A549 (cell line): Measurements from ENCODE around the gene ZNF302. TPM values are rescaled to one million over a fixed set of nuclear protein-coding genes. Genes with fewer than 3 reads are reported as not detected.
A peak's percentile ranks its signal among the peaks of the same experiment; 100 is the strongest.
"Not testable (repeated sequence)": the region's sequence is repeated elsewhere in the genome, so short reads cannot be mapped to it uniquely, and the experiment has no call there.

Source experiments
- ATAC-seq, 2 experiments: fragments of 200-7000 bp in 1 of 2; fragments of >200 bp in 1 of 2; cut with Nextera tagmentation in 1 of 2; cut with Tn5 transposase in 1 of 2; 3 replicates each; pipeline versions ENCODE4 v1.8.0 to v1.9.1; 2018 to 2020; ENCODE audit warnings: mild to moderate bottlenecking in 1 of 2, moderate library complexity in 1 of 2
- CTCF ChIA-PET: fragments of 300-600 bp; sonication (Branson Sonifier 250); formaldehyde crosslinking; extraction: SDS; loops from one replicate; lab custom pipeline; 2021; ENCODE audit warnings: antibody characterized with exemption, inconsistent platforms; lab: Yijun Ruan, JAX
- POLR2A ChIA-PET: fragments of 350-600 bp; formaldehyde crosslinking; extraction: SDS; loops from one replicate; lab custom pipeline; 2021; ENCODE audit warnings: antibody characterized with exemption, inconsistent platforms; lab: Yijun Ruan, JAX
- DNase-seq, 2 experiments: peaks; one replicate each; pipeline versions ENCODE4 v3.0.0 to v3.0.0-alpha.2; 2011 to 2016; ENCODE audit warnings: low read depth in 1 of 2, low spot score in 1 of 2
- FAIRE-seq: peaks from 2 replicates; lab custom pipeline; 2011; peaks lifted over from hg19 to GRCh38; lab: Jason Lieb, UNC
- H3K27ac ChIP-seq, 2 experiments: fragments of >200 bp; sonication (Bioruptor Twin); formaldehyde crosslinking; 3 replicates each; pipeline ENCODE4 v1.5.1; 2016 to 2017
- H3K4me1 ChIP-seq: fragments of >200 bp; sonication (Bioruptor Twin); formaldehyde crosslinking; 3 replicates; pipeline ENCODE4 v1.6.1; 2016
- H3K4me2 ChIP-seq: fragments of >200 bp; sonication (Bioruptor Twin); formaldehyde crosslinking; 3 replicates; pipeline ENCODE4 v1.6.1; 2016
- H3K4me3 ChIP-seq: fragments of >200 bp; sonication (Bioruptor Twin); formaldehyde crosslinking; 3 replicates; pipeline ENCODE4 v1.5.1; 2016
- H3K9me3 ChIP-seq: fragments of >200 bp; sonication (Bioruptor Twin); formaldehyde crosslinking; 3 replicates; pipeline ENCODE4 v1.6.1; 2016
- CEBPB ChIP-seq, 2 experiments: fragments of >200 bp in 1 of 2; sonication (Bioruptor Twin) in 1 of 2; formaldehyde crosslinking in 1 of 2; IDR thresholded peaks; 2 replicates each; pipeline ENCODE4 v1.6.1; 2012 to 2016
- CTCF ChIP-seq: fragments of >200 bp; sonication (Bioruptor Twin); formaldehyde crosslinking; IDR thresholded peaks from 3 replicates; pipeline ENCODE4 v1.5.1; 2016
- GATA3 ChIP-seq: IDR thresholded peaks from 2 replicates; pipeline ENCODE4 v1.6.1; 2012; ENCODE audit warnings: borderline replicate concordance
- HOXA7 ChIP-seq: fragments of 250-450 bp; sonication (Bioruptor Pico); IDR thresholded peaks from 2 replicates; pipeline ENCODE4 v1.5.0; 2020; ENCODE audit warnings: mild to moderate bottlenecking, moderate library complexity
- JUNB ChIP-seq: fragments of >200 bp; sonication (Bioruptor Twin); formaldehyde crosslinking; IDR thresholded peaks from 2 replicates; pipeline ENCODE4 v1.6.1; 2016
- NFE2L2 ChIP-seq: fragments of 150-350 bp; conservative IDR thresholded peaks from 2 replicates; pipeline ENCODE4 v1.6.1; 2014; ENCODE audit warnings: low read length
- NPAS2 ChIP-seq: fragments of 250-450 bp; sonication (Bioruptor Pico); IDR thresholded peaks from 2 replicates; pipeline ENCODE4 v1.8.0; 2022; ENCODE audit warnings: mild to moderate bottlenecking, moderate library complexity, borderline replicate concordance
- RCOR1 ChIP-seq: fragments of 150-350 bp; IDR thresholded peaks from 2 replicates; pipeline ENCODE4 v1.6.1; 2014; ENCODE audit warnings: antibody characterized with exemption, low read length, low read depth
- TFCP2L1 ChIP-seq: fragments of 250-450 bp; sonication (Bioruptor Pico); IDR thresholded peaks from 2 replicates; pipeline ENCODE4 v1.5.0; 2021; ENCODE audit warnings: mild to moderate bottlenecking
- WGBS: methylation state at CpG from one replicate; pipeline ENCODE4 v1.1.6; 2017; ENCODE audit errors: missing lambda C conversion rate; 5-methylcytosine and 5-hydroxymethylcytosine counted together
- polyA plus RNA-seq, 4 experiments: library from polyadenylated mRNA; depleted of rRNA in 3 of 4; stranded (reverse); fragments of >200 nt; fragmentation: RNase III in 1 of 4; extraction: RNeasy Plus Mini Kit Qiagen cat#74134 plus additional on column Dnase treatment in 1 of 4; gene quantifications; 2 replicates in 3 of 4; 3 replicates in 1 of 4; pipeline ENCODE4 v1.2.3, GENCODE V29; 2011 to 2017
- TF ChIP-seq, protein P1 (sequence below): fragments of 200-600 bp; sonication (generic); IDR thresholded peaks from 2 replicates; pipeline ENCODE4 v1.6.1; 2016; ENCODE audit warnings: antibody characterized with exemption, mild to moderate bottlenecking, moderate library complexity
- TF ChIP-seq, protein P2 (sequence below): fragments of >200 bp; sonication (Bioruptor Twin); formaldehyde crosslinking; IDR thresholded peaks from 3 replicates; pipeline ENCODE4 v1.6.1; 2016
- TF ChIP-seq, protein P3 (sequence below): IDR thresholded peaks from 2 replicates; pipeline ENCODE4 v1.6.1; 2012; ENCODE audit warnings: low read depth, borderline replicate concordance
- TF ChIP-seq, protein P4 (sequence below): IDR thresholded peaks from 2 replicates; pipeline ENCODE4 v1.6.1; 2012
- TF ChIP-seq, protein P5 (sequence below): fragments of >200 bp; sonication (Bioruptor Twin); formaldehyde crosslinking; IDR thresholded peaks from 2 replicates; pipeline ENCODE4 v1.6.1; 2016

Gene ZNF302
- polyA plus RNA-seq, 2 of the 4 experiments (the other 2 are of a cell fraction), result 26.2 to 56.3 TPM

DNA sequence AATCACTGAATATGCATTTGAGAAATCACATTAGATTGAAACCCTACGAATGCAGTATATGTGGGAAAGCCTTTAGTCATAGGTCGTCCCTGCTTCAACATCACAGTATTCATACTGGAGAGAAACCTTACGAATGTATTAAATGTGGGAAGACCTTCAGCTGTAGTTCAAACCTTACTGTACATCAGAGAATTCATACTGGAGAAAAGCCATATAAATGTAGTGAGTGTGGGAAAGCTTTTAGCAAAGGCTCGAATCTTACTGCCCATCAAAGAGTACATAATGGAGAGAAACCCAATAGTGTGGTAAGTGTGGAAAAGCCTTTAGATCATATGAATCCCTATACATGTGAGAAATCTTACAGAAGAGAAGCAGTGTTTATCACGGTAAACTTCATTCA lies 7.8 kb downstream of the ZNF302 start:
- H3K9me3 ChIP-seq, result peaks cover 100% of the 10 kb centered on the region
- WGBS, result 90% methylated on average over 5 of the region's 5 CpGs
- H3K4me3 ChIP-seq, H3K4me2 ChIP-seq, ATAC-seq, H3K4me1 ChIP-seq, DNase-seq, H3K27ac ChIP-seq, CTCF ChIA-PET, POLR2A ChIA-PET: not testable (repeated sequence)
- TF ChIP-seq GATA3, result 0 out of 2 replicates have a peak, but pooled peaks have one; percentile 17
- TF ChIP-seq, protein P1, sequence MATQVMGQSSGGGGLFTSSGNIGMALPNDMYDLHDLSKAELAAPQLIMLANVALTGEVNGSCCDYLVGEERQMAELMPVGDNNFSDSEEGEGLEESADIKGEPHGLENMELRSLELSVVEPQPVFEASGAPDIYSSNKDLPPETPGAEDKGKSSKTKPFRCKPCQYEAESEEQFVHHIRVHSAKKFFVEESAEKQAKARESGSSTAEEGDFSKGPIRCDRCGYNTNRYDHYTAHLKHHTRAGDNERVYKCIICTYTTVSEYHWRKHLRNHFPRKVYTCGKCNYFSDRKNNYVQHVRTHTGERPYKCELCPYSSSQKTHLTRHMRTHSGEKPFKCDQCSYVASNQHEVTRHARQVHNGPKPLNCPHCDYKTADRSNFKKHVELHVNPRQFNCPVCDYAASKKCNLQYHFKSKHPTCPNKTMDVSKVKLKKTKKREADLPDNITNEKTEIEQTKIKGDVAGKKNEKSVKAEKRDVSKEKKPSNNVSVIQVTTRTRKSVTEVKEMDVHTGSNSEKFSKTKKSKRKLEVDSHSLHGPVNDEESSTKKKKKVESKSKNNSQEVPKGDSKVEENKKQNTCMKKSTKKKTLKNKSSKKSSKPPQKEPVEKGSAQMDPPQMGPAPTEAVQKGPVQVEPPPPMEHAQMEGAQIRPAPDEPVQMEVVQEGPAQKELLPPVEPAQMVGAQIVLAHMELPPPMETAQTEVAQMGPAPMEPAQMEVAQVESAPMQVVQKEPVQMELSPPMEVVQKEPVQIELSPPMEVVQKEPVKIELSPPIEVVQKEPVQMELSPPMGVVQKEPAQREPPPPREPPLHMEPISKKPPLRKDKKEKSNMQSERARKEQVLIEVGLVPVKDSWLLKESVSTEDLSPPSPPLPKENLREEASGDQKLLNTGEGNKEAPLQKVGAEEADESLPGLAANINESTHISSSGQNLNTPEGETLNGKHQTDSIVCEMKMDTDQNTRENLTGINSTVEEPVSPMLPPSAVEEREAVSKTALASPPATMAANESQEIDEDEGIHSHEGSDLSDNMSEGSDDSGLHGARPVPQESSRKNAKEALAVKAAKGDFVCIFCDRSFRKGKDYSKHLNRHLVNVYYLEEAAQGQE, result peak; percentile 32; the same call in 1 of the 2 replicates
- FAIRE-seq, result peak; percentile 99

DNA sequence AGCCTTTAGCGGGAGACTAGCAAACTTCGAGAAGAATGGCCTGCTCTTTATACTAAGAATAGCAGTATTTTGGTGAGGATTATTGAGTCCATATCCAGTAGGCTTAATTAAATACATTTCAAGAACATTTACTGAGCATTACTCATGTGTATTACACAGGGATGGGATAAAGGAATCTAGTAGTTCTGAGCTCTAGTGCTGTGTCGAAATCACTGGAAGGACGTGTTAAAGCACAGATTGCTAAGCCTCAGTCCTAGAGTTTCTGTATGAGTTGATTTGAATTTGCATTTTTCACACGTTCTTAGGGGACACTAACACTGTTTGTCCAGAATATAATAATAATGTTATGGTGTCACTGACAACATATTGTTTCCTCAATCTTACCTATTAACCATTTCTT lies 9.0 kb downstream of the ZNF302 start:
- peak; percentile 88 for FAIRE-seq
- ChIA-PET CTCF (interaction anchor here (0.9 to 1.8 kb wide), 2 partner anchors 25 to 26 kb away, joined by 3 to 6 read pairs; no protein-coding TSS in a partner anchor), POLR2A (interaction anchor here (1.1 kb wide), 1 partner anchor 9 kb away, joined by 5 read pairs; the partner anchor contains the start of genes SCGB2B2 and ZNF302)
- DNase-seq, result no peak
- 60% methylated on average over 5 of the region's 5 CpGs for WGBS
- no peak for TF ChIP-seq CTCF
- TF ChIP-seq, protein P2, sequence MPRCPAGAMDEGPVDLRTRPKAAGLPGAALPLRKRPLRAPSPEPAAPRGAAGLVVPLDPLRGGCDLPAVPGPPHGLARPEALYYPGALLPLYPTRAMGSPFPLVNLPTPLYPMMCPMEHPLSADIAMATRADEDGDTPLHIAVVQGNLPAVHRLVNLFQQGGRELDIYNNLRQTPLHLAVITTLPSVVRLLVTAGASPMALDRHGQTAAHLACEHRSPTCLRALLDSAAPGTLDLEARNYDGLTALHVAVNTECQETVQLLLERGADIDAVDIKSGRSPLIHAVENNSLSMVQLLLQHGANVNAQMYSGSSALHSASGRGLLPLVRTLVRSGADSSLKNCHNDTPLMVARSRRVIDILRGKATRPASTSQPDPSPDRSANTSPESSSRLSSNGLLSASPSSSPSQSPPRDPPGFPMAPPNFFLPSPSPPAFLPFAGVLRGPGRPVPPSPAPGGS, result no peak
- TF ChIP-seq, protein P3, sequence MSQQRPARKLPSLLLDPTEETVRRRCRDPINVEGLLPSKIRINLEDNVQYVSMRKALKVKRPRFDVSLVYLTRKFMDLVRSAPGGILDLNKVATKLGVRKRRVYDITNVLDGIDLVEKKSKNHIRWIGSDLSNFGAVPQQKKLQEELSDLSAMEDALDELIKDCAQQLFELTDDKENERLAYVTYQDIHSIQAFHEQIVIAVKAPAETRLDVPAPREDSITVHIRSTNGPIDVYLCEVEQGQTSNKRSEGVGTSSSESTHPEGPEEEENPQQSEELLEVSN, result 0 out of 2 replicates have a peak, but pooled peaks have one; percentile 3
- peak; percentile 82 for TF ChIP-seq HOXA7
- TF ChIP-seq TFCP2L1, result 0 out of 2 replicates have a peak, but pooled peaks have one; percentile 37
- 0 out of 4 replicates have a peak, but pooled peaks of 1 of the 2 experiments have one; percentile 6 for TF ChIP-seq CEBPB (IDR thresholded peaks at IDR 0.05)
- ATAC-seq, result no peak
- Histone ChIP-seq H3K4me1 (no peaks in the 10 kb centered on the region), H3K9me3 (peaks cover 100% of the 10 kb centered on the region), H3K4me3 (no peak overlapping the region), H3K4me2 (no peak overlapping the region), H3K27ac (no peak overlapping the region)

DNA sequence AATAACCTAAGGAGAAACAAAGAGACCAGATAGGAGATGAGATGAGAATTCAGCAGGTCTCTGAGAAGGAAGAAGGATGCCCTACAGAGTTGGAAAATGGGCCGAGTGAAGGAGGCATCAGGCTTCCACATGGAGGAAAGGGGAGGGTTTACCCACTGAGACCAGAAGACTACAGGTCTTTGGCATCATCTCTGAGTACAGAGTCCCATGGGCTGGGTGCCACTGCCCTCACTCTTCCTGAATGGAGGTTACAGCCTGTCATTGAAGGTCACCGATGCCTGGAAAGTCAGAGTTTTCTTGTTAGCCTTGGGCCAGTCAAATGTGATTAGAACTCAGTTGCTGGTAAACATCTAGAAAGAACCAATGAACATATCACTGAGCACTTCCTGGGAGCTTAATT lies 9.9 kb downstream of the ZNF302 start:
- ChIA-PET CTCF (interaction anchor here (0.9 to 1.8 kb wide), 2 partner anchors 25 to 26 kb away, joined by 3 to 6 read pairs; no protein-coding TSS in a partner anchor), POLR2A (no interaction called here)
- ATAC-seq, result peak in 1 of 2 experiments; percentile 46; a peak in 3 of 6 replicates
- Histone ChIP-seq H3K4me1 (no peaks in the 10 kb centered on the region), H3K4me2 (no peak overlapping the region), H3K27ac (no peak overlapping the region), H3K9me3 (peaks cover 100% of the 10 kb centered on the region), H3K4me3 (no peak overlapping the region)
- 53% methylated on average over 2 of the region's 2 CpGs for WGBS
- peak; percentile 54 for FAIRE-seq
- DNase-seq, result no peak
- TF ChIP-seq NFE2L2 (no peak), JUNB (no peak), RCOR1 (no peak), NPAS2 (no peak), GATA3 (peak; percentile 22; the same call in 1 of the 2 replicates), HOXA7 (no peak)
- TF ChIP-seq, protein P4, sequence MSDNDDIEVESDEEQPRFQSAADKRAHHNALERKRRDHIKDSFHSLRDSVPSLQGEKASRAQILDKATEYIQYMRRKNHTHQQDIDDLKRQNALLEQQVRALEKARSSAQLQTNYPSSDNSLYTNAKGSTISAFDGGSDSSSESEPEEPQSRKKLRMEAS, result no peak
- TF ChIP-seq, protein P5, sequence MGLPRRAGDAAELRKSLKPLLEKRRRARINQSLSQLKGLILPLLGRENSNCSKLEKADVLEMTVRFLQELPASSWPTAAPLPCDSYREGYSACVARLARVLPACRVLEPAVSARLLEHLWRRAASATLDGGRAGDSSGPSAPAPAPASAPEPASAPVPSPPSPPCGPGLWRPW, result no peak
- TF ChIP-seq, all 56 proteins: peak for 1
